ENCODE data around the gene SGMS1.

The SGMS1 gene

DNA sequence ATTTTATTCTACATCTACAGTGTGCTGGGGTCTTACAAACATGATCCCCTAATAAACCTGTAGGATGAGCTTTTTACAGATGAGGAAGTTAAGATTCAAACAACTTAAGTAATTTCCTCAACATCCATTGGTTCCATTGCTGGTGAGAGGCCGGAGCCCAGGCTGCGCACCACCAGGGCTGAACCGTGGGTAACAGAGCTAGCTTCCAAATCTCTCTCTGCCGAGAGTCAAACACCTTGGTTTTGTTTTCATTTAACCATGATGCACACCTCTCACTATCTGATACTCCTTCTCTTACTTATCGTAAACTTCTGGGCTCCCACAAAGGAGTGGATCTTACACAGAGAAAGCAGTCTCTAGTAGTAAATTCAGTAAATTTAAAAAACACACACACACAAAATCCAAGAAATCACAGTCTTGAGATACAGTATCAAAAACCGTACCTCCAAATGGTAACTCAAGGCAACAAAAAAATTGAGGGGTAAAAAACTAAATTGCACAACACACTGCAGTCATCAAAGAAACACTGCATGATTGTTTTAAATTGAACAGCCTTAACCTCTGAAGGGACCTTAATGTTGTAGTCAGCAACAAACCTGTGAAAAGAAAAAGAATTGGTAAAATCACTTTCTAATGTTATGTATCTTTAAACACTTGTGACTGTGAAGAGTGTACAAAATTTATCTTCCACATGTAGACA is 20.5 kb downstream of the SGMS1 start:
- POLR2A ChIA-PET (ENCODE audit: low non-redundant PET): no interaction called here

DNA sequence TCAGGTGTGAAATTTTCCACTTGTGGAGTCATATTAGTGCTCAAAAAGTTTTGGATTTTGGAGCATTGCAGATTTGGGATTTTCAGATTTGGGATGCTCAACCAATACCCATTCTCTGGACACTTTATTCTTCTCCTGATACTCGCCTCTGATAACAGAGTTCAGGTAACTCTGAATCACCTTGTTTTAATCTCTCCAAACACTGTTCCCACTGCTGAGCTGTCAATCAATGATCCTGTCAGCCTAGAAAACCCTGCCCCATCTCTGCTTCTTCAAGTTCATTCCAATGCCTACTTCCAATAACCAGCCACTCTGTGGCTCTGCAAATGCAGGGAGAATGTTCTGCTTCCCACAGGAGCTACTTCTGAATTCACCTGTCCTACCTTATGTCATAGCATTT is 21.8 kb downstream of the SGMS1 start:
- TF ChIP-seq, protein P1, sequence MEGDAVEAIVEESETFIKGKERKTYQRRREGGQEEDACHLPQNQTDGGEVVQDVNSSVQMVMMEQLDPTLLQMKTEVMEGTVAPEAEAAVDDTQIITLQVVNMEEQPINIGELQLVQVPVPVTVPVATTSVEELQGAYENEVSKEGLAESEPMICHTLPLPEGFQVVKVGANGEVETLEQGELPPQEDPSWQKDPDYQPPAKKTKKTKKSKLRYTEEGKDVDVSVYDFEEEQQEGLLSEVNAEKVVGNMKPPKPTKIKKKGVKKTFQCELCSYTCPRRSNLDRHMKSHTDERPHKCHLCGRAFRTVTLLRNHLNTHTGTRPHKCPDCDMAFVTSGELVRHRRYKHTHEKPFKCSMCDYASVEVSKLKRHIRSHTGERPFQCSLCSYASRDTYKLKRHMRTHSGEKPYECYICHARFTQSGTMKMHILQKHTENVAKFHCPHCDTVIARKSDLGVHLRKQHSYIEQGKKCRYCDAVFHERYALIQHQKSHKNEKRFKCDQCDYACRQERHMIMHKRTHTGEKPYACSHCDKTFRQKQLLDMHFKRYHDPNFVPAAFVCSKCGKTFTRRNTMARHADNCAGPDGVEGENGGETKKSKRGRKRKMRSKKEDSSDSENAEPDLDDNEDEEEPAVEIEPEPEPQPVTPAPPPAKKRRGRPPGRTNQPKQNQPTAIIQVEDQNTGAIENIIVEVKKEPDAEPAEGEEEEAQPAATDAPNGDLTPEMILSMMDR (conservative IDR thresholded peaks at IDR 0.05; ENCODE audit: low read depth): no peak
- H3K27ac ChIP-seq: no peak overlapping the region
- ChIA-PET POLR2A (ENCODE audit: low non-redundant PET) (no interaction called here), CTCF (interaction anchor here (0.6 kb wide), 1 partner anchor 14 kb away, joined by 6 read pairs; no protein-coding TSS in a partner anchor)
- DNase-seq (ENCODE audit: low spot score): no peak

More for the DNA sequence above, 20.5 kb downstream of the SGMS1 start:
- peak overlapping the region; percentile 63 for H3K27ac ChIP-seq
- CTCF ChIA-PET: no interaction called here
- DNase-seq (ENCODE audit: low spot score): no peak
- TF ChIP-seq, protein P1 (conservative IDR thresholded peaks at IDR 0.05; ENCODE audit: low read depth): no peak

DNA sequence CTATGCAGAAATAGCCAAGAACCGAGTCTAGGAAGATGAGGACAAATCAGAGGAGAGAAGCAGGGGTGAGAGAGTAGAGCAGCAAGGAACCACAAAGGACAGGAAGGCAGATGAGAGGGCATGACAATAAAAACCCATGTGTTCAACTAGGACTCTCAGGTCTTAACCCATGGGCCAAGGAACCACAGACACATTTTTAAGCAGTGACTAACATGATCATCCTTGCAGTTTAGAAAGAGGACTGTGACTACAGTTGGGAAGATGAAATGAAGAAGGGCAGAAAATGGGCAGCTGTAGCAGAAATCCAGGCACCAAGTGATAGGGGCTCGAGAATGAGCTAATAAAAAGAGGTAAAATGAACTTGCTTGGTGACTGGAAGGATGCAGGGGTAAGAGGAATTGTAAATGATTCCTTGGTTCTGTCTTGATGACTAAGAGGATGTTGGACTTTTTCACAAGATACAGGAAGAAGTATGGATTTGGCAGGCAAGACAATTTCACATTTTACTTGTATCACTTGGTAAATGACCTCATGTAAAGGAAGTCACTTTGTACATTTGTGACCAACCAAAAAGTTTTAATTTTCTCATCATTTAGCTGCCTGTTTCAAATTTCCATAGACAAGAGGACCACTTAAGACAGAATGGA is 22.8 kb downstream of the SGMS1 start:
- ChIA-PET CTCF (interaction anchor here (0.6 kb wide), 1 partner anchor 27 kb away, joined by 5 read pairs; no protein-coding TSS in a partner anchor), POLR2A (ENCODE audit: low non-redundant PET) (no interaction called here)
- no peak overlapping the region for H3K27ac ChIP-seq
- DNase-seq (ENCODE audit: low spot score): no peak
- TF ChIP-seq, protein P1 (conservative IDR thresholded peaks at IDR 0.05; ENCODE audit: low read depth): no peak

DNA sequence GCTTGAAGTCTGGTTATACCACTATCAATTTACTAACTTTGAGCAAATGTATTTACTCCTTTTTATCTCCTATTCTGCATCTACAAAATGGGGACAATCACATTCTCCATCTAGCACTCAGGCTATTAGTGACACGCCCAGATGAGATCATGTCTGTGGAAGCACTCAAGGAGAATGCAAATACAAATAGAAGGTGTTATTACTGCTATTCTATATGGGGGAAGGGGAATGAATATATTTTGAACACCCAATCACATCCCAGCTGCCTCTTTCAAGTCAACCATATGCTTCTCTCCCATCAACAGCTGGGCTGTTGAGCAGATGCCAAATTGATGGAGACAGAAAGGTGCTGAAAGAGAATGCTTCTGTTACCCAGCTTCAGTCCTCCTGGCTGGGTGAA is 23.5 kb downstream of the SGMS1 start:
- no peak for DNase-seq (ENCODE audit: low spot score)
- ChIA-PET CTCF (no interaction called here), POLR2A (ENCODE audit: low non-redundant PET) (no interaction called here)
- no peak overlapping the region for H3K27ac ChIP-seq
- TF ChIP-seq, protein P1 (conservative IDR thresholded peaks at IDR 0.05; ENCODE audit: low read depth): no peak

DNA sequence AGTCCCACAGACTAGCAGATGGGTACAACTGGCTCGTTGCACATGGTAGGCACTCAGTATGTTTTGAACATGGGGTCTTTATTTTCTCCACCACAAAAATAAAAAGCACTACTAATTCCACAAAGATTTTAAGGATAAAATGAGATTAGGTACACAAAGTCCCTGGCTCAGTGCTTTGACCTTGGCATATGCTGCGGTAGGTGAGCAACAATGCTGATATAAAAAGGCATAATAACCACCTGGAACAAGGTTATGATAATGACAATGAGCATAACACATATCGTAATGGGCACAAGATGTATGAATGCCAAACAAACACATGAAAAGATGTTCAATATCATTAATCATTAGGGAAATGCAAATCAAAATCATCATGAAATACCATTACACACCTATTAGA is 26.9 kb downstream of the SGMS1 start:
- CTCF ChIA-PET: no interaction called here
- no peak overlapping the region for H3K27ac ChIP-seq
- POLR2A ChIA-PET (ENCODE audit: low non-redundant PET): no interaction called here
- TF ChIP-seq, protein P1 (conservative IDR thresholded peaks at IDR 0.05; ENCODE audit: low read depth): no peak
- no peak for DNase-seq (ENCODE audit: low spot score)

DNA sequence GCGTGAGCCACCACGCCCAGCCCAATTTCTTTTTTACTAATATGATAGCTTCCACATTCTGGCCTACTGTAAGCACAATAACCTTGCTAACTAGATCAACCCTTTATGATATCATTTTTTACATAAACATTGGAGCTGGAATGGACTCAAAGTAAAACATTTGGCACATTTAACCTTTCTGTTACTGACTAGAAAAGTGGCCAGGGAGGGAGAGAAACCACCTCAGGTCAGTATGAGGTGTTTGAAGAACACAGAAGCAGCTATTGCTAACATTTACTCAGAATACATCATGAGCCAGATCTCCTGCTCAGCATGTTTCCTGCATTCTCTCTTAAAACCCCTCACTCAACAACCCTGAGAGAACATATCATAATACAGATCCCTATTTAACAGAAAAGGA is 27.3 kb downstream of the SGMS1 start:
- no peak overlapping the region for H3K27ac ChIP-seq
- ChIA-PET CTCF (no interaction called here), POLR2A (ENCODE audit: low non-redundant PET) (no interaction called here)
- TF ChIP-seq, protein P1 (conservative IDR thresholded peaks at IDR 0.05; ENCODE audit: low read depth): no peak
- no peak for DNase-seq (ENCODE audit: low spot score)
